HG02938 (cell line): Measurements from ENCODE around the gene MCIDAS.

Experiments
- ATAC-seq: cut with Tn5 transposase; IDR thresholded peaks from one replicate; pipeline ENCODE4 v1.9.1; 2021; ENCODE audit warnings: mild to moderate bottlenecking, moderate library complexity; ENCODE audit not compliant: unreplicated experiment

Gene MCIDAS

GRCh38 chr5:55171471-55171870 is 55.6 kb downstream of the MCIDAS start:
- ATAC-seq: no peak
